Tibial nerve (tissue), 4 donors: ENCODE data around the gene BLM. TPM values are rescaled to one million over a fixed set of nuclear protein-coding genes. Genes with fewer than 3 reads are reported as not detected.

Experiments used
- DNase-seq, 2 donors: peaks; one replicate each; pipeline ENCODE4 v3.0.0-alpha.2; 2019; ENCODE audit warnings: low spot score in 2 of 2
- H3K27ac ChIP-seq, 4 donors: fragments of 200-600 bp; sonication (generic) in 3 of 4; one replicate each; pipeline ENCODE4 v1.5.1; 2017 to 2019; ENCODE audit warnings: mild to moderate bottlenecking in 1 of 4
- H3K27me3 ChIP-seq, 2 donors: fragments of 200-600 bp; sonication (generic) in 1 of 2; one replicate each; pipeline versions ENCODE4 v1.5.1 to v1.6.0; 2017 to 2019
- H3K36me3 ChIP-seq, 3 donors: fragments of 200-600 bp; sonication (generic); one replicate each; pipeline ENCODE4 v1.5.1; 2018 to 2019
- H3K4me1 ChIP-seq, 4 donors: fragments of 200-600 bp; sonication (generic) in 3 of 4; one replicate each; pipeline ENCODE4 v1.5.1; 2017 to 2019
- H3K4me3 ChIP-seq, 4 donors: fragments of 200-600 bp; sonication (generic) in 3 of 4; one replicate each; pipeline ENCODE4 v1.5.1; 2017 to 2019; ENCODE audit warnings: mild to moderate bottlenecking in 1 of 4, moderate library complexity in 1 of 4
- H3K9me3 ChIP-seq, 4 donors: fragments of 200-600 bp; sonication (generic) in 3 of 4; one replicate each; pipeline ENCODE4 v1.5.1; 2017 to 2019
- EP300 ChIP-seq, 2 donors: sonication (generic); formaldehyde crosslinking; IDR thresholded peaks; one replicate each; pipeline ENCODE4 v1.6.1; 2017; ENCODE audit warnings: antibody characterized with exemption in 2 of 2, mild to moderate bottlenecking in 1 of 2
- POLR2A ChIP-seq, 2 donors: fragments of 450-650 bp; IDR thresholded peaks; one replicate each; pipeline ENCODE4 v1.6.1; 2017; ENCODE audit warnings: antibody characterized with exemption in 2 of 2, mild to moderate bottlenecking in 2 of 2, moderate library complexity in 2 of 2
- WGBS, 2 donors: methylation state at CpG; one replicate each; pipeline ENCODE4 v1.1.5; 2018; 5-methylcytosine and 5-hydroxymethylcytosine counted together
- total RNA-seq, 4 donors: library from RNA; depleted of rRNA; stranded (reverse); fragments of >200 nt; gene quantifications; one replicate each; pipeline ENCODE4 v1.1.0, GENCODE V29; 2016
- TF ChIP-seq, protein P1 (sequence below), 5 experiments: fragments of 200-600 bp in 3 of 5; fragments of 450-650 bp in 2 of 5; sonication (generic) in 3 of 5; IDR thresholded peaks; one replicate each; pipeline ENCODE4 v1.5.1; 2016 to 2019; ENCODE audit warnings: antibody characterized with exemption in 5 of 5, mild to moderate bottlenecking in 3 of 5, moderate library complexity in 2 of 5

Gene BLM
- total RNA-seq, 4 donors from 2014 or later = 0.66 to 9.6 (median 1.0) TPM

DNA sequence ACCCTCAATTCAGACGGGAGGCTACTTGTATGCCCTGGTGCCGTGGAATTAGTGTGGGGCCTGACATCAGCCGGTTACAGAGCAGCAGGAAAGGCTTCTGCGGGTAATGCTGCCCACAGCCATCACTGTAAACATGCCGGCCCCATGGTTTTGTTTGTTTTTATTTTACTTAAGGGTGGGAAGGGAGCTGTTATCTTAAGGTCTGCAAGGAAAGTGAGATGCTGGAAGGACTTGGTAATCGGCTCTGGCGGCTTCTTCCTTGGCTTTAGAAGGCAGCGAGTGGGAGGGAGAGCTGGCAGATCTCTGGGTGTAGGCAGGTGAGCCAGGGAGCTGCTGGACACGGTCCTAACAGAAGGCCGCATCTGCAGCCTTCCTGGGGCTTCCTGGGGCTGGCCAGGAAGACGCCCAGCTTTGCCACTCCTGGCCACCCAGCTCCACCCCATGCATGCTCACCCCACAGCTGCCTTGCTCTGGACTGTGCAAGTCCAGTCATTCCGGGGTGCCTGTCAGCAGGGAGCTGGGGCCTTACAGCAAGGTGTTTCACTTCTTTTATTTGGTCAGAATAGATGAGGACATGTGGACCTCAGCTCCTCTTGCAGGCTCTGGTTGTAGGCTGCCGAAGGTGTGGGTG, 97.2 kb downstream of the BLM start:
- H3K36me3 ChIP-seq = no peaks in the 10 kb centered on the region
- no peak overlapping the region for H3K27ac ChIP-seq
- no peak for DNase-seq
- H3K27me3 ChIP-seq = no peaks in the 10 kb centered on the region
- no peaks in the 10 kb centered on the region for H3K9me3 ChIP-seq
- TF ChIP-seq EP300 (IDR thresholded peaks at IDR 0.05) = no peak
- TF ChIP-seq, protein P1, sequence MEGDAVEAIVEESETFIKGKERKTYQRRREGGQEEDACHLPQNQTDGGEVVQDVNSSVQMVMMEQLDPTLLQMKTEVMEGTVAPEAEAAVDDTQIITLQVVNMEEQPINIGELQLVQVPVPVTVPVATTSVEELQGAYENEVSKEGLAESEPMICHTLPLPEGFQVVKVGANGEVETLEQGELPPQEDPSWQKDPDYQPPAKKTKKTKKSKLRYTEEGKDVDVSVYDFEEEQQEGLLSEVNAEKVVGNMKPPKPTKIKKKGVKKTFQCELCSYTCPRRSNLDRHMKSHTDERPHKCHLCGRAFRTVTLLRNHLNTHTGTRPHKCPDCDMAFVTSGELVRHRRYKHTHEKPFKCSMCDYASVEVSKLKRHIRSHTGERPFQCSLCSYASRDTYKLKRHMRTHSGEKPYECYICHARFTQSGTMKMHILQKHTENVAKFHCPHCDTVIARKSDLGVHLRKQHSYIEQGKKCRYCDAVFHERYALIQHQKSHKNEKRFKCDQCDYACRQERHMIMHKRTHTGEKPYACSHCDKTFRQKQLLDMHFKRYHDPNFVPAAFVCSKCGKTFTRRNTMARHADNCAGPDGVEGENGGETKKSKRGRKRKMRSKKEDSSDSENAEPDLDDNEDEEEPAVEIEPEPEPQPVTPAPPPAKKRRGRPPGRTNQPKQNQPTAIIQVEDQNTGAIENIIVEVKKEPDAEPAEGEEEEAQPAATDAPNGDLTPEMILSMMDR (IDR thresholded peaks at IDR 0.05) = no peak
- no peak for TF ChIP-seq POLR2A (IDR thresholded peaks at IDR 0.05)
- WGBS, 2 donors = 65 to 67% methylated on average over 13 of the region's 13 CpGs
- H3K4me1 ChIP-seq = peaks cover 0 to 14% (median 6%) of the 10 kb centered on the region in 4 donors
- H3K4me3 ChIP-seq = no peak overlapping the region

DNA sequence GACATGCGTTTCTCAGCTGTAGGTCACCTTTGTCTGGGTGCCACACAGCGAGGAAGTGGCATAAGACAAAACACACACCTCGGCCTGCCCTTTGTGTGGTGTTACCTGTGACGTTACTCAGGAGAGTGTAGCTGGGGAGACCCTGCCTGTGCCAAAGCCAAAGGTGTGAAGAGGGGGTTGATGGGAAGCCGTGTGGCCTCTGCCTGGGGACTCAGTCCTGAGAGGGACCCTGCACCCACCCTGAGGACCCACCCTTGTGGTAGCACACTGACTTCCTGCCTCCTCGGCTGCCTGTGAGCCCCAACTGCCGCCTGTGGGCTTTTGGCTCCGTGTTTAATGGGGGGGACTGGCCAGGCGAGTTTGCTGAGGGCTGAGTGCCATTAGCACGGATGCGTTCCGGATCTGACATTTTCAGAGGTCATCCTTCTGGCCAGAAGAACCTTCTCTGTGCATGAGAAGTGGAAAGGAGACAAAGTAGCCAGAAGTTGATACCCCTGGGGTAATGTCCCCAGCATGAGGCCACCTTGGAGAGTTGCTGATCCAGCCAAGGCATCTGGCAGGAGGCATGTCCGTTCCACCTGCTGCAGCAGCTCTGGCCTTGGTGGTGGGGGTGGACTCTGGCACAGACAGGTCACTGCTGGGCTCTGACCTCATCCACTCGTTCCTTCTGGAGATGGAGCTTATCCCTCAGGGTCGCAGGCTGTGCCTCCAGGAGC, 99.4 kb downstream of the BLM start:
- H3K27me3 ChIP-seq = no peaks in the 10 kb centered on the region
- no peaks in the 10 kb centered on the region for H3K9me3 ChIP-seq
- H3K4me3 ChIP-seq = no peak overlapping the region
- H3K4me1 ChIP-seq = peaks cover 0 to 14% (median 6%) of the 10 kb centered on the region in 4 donors
- no peak overlapping the region for H3K27ac ChIP-seq
- TF ChIP-seq, protein P1 (IDR thresholded peaks at IDR 0.05) = no peak
- TF ChIP-seq POLR2A (IDR thresholded peaks at IDR 0.05) (no peak), EP300 (IDR thresholded peaks at IDR 0.05) (no peak)
- DNase-seq = no peak
- H3K36me3 ChIP-seq = no peaks in the 10 kb centered on the region
- 87 to 91% methylated on average over 14 to 15 of the region's 15 CpGs for WGBS, 2 donors

GRCh38 chr15:90817117-90818057, 100.2 kb downstream of the BLM start:
- H3K4me3 ChIP-seq = no peak overlapping the region
- H3K9me3 ChIP-seq = no peaks in the 10 kb centered on the region
- no peak overlapping the region for H3K27ac ChIP-seq
- no peaks in the 10 kb centered on the region for H3K27me3 ChIP-seq
- TF ChIP-seq, protein P1 (IDR thresholded peaks at IDR 0.05) = no peak
- TF ChIP-seq EP300 (IDR thresholded peaks at IDR 0.05) (no peak), POLR2A (IDR thresholded peaks at IDR 0.05) (no peak)
- no peaks in the 10 kb centered on the region for H3K36me3 ChIP-seq
- DNase-seq = no peak
- WGBS, 2 donors = 83 to 88% methylated on average over 14 of the region's 14 CpGs
- peaks cover 0 to 14% (median 6%) of the 10 kb centered on the region in 4 donors for H3K4me1 ChIP-seq

DNA sequence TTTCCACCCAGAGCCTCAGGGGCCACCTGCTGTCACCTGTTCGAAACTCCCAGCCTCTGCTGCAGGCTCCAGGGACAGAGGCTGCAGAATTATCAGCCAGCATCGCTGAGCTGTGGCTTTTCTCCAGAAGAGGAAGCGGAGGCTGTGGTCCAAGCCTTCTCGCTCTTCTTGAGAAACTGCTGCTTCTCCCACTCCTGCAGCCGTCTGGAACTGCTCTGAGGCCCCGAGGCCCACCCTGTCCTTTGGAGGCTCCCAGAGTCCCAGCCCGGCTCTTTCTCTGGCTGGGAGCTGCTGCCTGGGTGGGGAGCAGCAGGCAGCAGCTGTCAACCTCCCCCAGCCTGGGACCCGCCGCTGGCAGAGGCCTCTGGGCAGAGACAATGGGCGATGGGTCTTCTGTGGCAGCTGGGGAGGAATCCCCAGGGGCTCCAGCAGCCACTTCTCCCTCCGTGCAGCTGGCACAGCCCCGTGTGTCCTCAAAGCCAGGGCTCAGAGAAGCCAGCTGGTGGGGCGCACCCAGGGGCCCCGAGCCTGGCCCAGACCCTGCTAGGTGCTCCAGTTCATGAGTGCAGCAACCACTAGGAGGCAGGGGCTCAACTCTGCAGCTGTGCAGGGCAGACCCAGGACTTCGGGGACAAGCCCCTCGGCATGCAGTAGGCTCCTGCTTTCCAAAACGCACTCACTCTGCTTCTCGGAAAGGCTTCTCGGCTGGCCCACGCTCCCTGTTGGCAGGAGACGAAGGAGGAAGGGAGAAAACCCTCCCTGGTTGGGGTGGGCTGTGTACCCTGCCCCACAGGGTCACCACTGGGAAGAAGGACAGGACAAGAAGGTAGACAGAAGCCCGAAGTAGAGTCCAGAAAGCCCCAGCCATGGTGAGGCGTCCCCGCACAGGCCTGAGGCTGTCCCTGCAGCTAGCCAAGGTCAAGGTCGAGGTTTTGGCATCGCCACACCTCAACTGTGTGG, 101.4 kb downstream of the BLM start:
- H3K27me3 ChIP-seq = no peaks in the 10 kb centered on the region
- TF ChIP-seq, protein P1 (IDR thresholded peaks at IDR 0.05) = no peak
- TF ChIP-seq EP300 (IDR thresholded peaks at IDR 0.05) = no peak
- no peak for TF ChIP-seq POLR2A (IDR thresholded peaks at IDR 0.05)
- DNase-seq = no peak
- no peaks in the 10 kb centered on the region for H3K9me3 ChIP-seq
- WGBS, 2 donors = 59 to 63% methylated on average over 24 to 25 of the region's 26 CpGs
- H3K4me3 ChIP-seq = no peak overlapping the region
- H3K36me3 ChIP-seq = no peaks in the 10 kb centered on the region
- H3K4me1 ChIP-seq = peaks cover 0 to 14% (median 6%) of the 10 kb centered on the region in 4 donors
- H3K27ac ChIP-seq = no peak overlapping the region
